PC-9 (cell line): ENCODE results near the gene NAB2. TPM values are rescaled to one million over a fixed set of nuclear protein-coding genes. Genes with fewer than 3 reads are reported as not detected.

Source experiments
- BruUV-seq: library from RNA; stranded (reverse); fragments of 400-500 nt; replicated peaks from 2 replicates; lab custom pipeline; 2021; lab: Mats Ljungman, UMichigan
- CTCF ChIA-PET: fragments of 300-600 bp; sonication (Branson Sonifier 250); formaldehyde crosslinking; loops from one replicate; lab custom pipeline; 2022; ENCODE audit warnings: antibody characterized with exemption; lab: Charles Lee
- POLR2A ChIA-PET: fragments of 300-600 bp; sonication (Branson Sonifier 250); formaldehyde crosslinking; loops from one replicate; lab custom pipeline; 2022; ENCODE audit warnings: antibody characterized with exemption; ENCODE audit not compliant: unreplicated experiment; lab: Charles Lee
- DNase-seq, 2 experiments: peaks; one replicate each; pipeline versions ENCODE4 v3.0.0 to v3.0.0-alpha.2; 2015 to 2022; ENCODE audit warnings: mixed read lengths in 1 of 2
- H2AFZ ChIP-seq: fragments of 200-600 bp; sonication (generic); 2 replicates; pipeline ENCODE4 v1.8.1; 2017; ENCODE audit warnings: antibody characterized with exemption
- H3F3A ChIP-seq: fragments of 200-600 bp; sonication (generic); 2 replicates; pipeline ENCODE4 v1.8.1; 2017; ENCODE audit warnings: antibody characterized with exemption, mild to moderate bottlenecking, low read depth; ENCODE audit not compliant: insufficient read depth
- H3K27ac ChIP-seq: fragments of 200-600 bp; sonication (generic); 2 replicates; pipeline ENCODE4 v1.6.1; 2016; ENCODE audit warnings: mixed run types
- H3K27me3 ChIP-seq: fragments of 200-600 bp; sonication (generic); 2 replicates; pipeline ENCODE4 v1.6.1; 2016; ENCODE audit warnings: low read depth, mixed run types; ENCODE audit not compliant: insufficient read depth
- H3K36me3 ChIP-seq: fragments of 200-600 bp; sonication (generic); 2 replicates; pipeline ENCODE4 v1.6.1; 2016; ENCODE audit warnings: low read depth, mixed run types
- H3K4me1 ChIP-seq: fragments of 200-600 bp; sonication (generic); replicated peaks from 2 replicates; pipeline ENCODE4 v1.6.1; 2016; ENCODE audit warnings: mixed run types; ENCODE audit not compliant: insufficient read depth
- H3K4me2 ChIP-seq: fragments of 200-600 bp; sonication (generic); 2 replicates; pipeline ENCODE4 v1.6.1; 2017; ENCODE audit warnings: mixed run types
- H3K4me3 ChIP-seq: fragments of 200-600 bp; sonication (generic); 2 replicates; pipeline ENCODE4 v1.6.1; 2016; ENCODE audit warnings: mixed run types
- H3K79me2 ChIP-seq: fragments of 200-600 bp; sonication (generic); 2 replicates; pipeline ENCODE4 v1.6.1; 2017; ENCODE audit warnings: low read depth, mixed run types
- H3K9me2 ChIP-seq: fragments of 200-600 bp; sonication (generic); 2 replicates; pipeline ENCODE4 v1.8.1; 2017; ENCODE audit warnings: mild to moderate bottlenecking; ENCODE audit not compliant: insufficient read depth
- H3K9me3 ChIP-seq: fragments of 200-600 bp; sonication (generic); 2 replicates; pipeline ENCODE4 v1.8.1; 2016; ENCODE audit warnings: low read depth; ENCODE audit not compliant: insufficient read depth
- H4K20me1 ChIP-seq: fragments of 200-600 bp; sonication (generic); 2 replicates; pipeline ENCODE4 v1.8.1; 2017; ENCODE audit not compliant: insufficient read depth
- EZH2 ChIP-seq: fragments of 200-600 bp; sonication (generic); IDR thresholded peaks from 2 replicates; pipeline ENCODE4 v1.8.0; 2017; ENCODE audit warnings: antibody characterized with exemption, low read depth
- intact Hi-C: fragments of 100-400 bp; cut with micrococcal nuclease; formaldehyde crosslinking; loops from one replicate; pipeline ENCODE4 v1.10.0; 2022; ENCODE audit not compliant: unreplicated experiment
- total RNA-seq: library from RNA; stranded (reverse); gene quantifications from 2 replicates; pipeline ENCODE4 v1.2.3, GENCODE V29; 2021
- TF ChIP-seq, protein P1 (sequence below): fragments of 200-600 bp; sonication (generic); conservative IDR thresholded peaks from 2 replicates; pipeline ENCODE4 v1.6.1; 2017; ENCODE audit warnings: mixed run types, antibody characterized with exemption, mild to moderate bottlenecking, moderate library complexity

Gene NAB2
- total RNA-seq, 1 experiment from 2014 or later: 13.8 TPM

DNA sequence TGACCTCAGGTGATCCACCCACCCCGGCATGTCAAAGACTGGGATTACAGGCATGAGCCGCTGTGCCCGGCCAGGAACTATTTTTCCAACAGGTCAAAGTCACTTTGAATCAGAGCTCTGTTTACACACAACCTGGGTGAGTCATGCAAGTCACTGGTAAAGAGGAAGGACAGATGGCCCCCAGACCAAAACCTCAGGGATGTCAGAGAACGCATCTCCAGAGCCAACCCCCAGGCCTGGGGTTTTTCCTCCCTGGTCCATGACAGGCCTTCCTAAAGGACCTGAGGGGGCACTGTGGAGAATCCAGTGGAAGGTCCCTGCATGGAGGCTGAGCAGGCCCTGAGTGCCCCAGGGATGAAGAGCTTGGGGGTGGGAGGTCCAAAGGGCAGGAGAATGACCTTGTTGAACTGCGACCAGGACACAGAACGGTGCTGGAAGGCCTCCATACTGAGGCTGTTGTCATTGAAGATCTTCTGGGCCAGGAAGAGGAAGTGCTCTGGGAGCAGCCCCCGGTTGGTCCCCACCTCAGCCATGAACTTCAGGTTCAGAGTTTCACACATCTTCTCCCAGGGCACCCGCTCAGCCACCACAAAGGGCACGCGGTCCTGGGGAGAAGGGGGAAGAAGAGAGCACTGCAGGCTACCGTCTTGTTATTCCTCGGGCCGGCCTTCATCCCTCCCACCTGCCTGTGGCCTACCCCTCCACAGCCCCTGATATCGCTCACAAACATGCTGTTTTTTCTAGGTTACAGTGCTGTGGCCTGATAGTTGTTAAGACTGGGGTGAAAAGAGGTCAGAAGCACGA lies 13.2 kb downstream of the NAB2 start:
- intact Hi-C loops: no loop called here
- H3K4me2 ChIP-seq: no peak overlapping the region
- BruUV-seq: no TSS peak
- H3K9me2 ChIP-seq: no peaks in the 10 kb centered on the region
- no peak overlapping the region for H3K4me3 ChIP-seq
- no peak overlapping the region for H2AFZ ChIP-seq
- ChIA-PET CTCF (no interaction called here), POLR2A (interaction anchor here (0.6 kb wide), 2 partner anchors 9 to 81 kb away, joined by 8 to 11 read pairs; no protein-coding TSS in a partner anchor)
- H3K27me3 ChIP-seq: no peaks in the 10 kb centered on the region
- no peaks in the 10 kb centered on the region for H4K20me1 ChIP-seq
- H3K79me2 ChIP-seq: no peaks in the 10 kb centered on the region
- H3K9me3 ChIP-seq: no peaks in the 10 kb centered on the region
- DNase-seq: no peak
- TF ChIP-seq EZH2: no peak
- TF ChIP-seq, protein P1, sequence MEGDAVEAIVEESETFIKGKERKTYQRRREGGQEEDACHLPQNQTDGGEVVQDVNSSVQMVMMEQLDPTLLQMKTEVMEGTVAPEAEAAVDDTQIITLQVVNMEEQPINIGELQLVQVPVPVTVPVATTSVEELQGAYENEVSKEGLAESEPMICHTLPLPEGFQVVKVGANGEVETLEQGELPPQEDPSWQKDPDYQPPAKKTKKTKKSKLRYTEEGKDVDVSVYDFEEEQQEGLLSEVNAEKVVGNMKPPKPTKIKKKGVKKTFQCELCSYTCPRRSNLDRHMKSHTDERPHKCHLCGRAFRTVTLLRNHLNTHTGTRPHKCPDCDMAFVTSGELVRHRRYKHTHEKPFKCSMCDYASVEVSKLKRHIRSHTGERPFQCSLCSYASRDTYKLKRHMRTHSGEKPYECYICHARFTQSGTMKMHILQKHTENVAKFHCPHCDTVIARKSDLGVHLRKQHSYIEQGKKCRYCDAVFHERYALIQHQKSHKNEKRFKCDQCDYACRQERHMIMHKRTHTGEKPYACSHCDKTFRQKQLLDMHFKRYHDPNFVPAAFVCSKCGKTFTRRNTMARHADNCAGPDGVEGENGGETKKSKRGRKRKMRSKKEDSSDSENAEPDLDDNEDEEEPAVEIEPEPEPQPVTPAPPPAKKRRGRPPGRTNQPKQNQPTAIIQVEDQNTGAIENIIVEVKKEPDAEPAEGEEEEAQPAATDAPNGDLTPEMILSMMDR: no peak
- no peak overlapping the region for H3K27ac ChIP-seq
- H3K4me1 ChIP-seq: no peaks in the 10 kb centered on the region
- H3F3A ChIP-seq: 0 out of 2 replicates have a peak, but pooled peaks cover 5% of the 10 kb centered on the region
- peaks cover 7% of the 10 kb centered on the region; the same call in 1 of the 2 replicates for H3K36me3 ChIP-seq

DNA sequence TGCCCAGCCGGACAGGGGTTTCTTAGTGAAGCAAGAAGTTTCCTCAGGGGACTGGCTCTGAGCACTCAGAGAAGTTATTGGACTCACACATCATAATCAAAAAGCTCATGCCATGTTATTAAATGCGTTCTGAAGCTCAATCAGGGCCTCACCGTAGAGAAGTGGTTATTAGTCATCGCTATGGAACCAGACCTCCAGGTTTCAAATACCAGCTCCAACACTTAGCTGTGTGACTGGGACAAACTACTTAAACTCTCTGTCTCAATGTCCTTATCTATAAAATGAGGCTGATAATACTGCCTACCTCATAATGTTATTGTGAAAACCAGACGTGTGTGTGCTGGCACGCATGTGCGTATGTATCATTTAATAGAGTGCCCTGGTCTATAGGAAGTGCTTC lies 14.9 kb downstream of the NAB2 start:
- peaks cover 11% of the 10 kb centered on the region; the same call in 1 of the 2 replicates for H3K36me3 ChIP-seq
- no peaks in the 10 kb centered on the region for H3K9me2 ChIP-seq
- CTCF ChIA-PET: no interaction called here
- POLR2A ChIA-PET: no interaction called here
- H3K79me2 ChIP-seq: no peaks in the 10 kb centered on the region
- intact Hi-C loops: no loop called here
- no peaks in the 10 kb centered on the region for H3K4me1 ChIP-seq
- H3K4me3 ChIP-seq: no peak overlapping the region
- H3K27me3 ChIP-seq: no peaks in the 10 kb centered on the region
- TF ChIP-seq EZH2: no peak
- TF ChIP-seq, protein P1: no peak
- no TSS peak for BruUV-seq
- no peak for DNase-seq
- no peak overlapping the region for H3K27ac ChIP-seq
- no peaks in the 10 kb centered on the region for H4K20me1 ChIP-seq
- H3K9me3 ChIP-seq: no peaks in the 10 kb centered on the region
- no peak overlapping the region for H3K4me2 ChIP-seq
- no peak overlapping the region for H2AFZ ChIP-seq
- H3F3A ChIP-seq: 0 out of 2 replicates have a peak, but pooled peaks cover 5% of the 10 kb centered on the region

DNA sequence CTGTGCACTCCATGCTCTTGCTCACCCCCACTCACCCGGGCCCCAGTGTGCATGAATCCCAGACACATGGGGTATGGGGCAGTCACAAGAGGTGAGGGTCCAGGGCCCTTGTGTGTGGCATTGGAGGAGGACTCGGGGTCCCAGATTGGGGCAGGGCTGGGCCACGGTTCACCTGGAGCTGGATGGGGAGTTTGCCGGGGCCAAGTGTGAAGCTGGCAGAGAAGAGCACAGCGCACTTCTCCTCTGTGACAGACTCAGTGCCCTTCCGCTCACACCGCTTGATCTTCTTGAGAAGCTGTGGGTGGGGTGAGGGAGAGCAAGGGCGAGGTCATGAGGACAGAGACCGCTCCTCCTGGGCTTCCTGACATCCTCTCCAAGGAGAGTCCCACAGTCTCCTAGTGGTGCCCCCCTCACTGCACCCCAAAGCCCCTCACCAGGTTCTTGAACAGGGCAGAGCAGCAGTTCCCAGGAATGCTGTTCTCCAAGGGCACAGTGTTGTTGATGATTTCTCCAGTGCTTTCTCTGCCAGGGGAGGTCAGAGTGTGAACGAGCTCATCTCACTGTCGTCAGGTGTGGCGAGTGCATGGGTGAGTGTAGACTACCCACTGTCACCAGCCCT lies 15.5 kb downstream of the NAB2 start:
- intact Hi-C loops: no loop called here
- H3K9me2 ChIP-seq: no peaks in the 10 kb centered on the region
- no peak overlapping the region for H3K27ac ChIP-seq
- H3K79me2 ChIP-seq: peaks cover 2% of the 10 kb centered on the region; the same call in 1 of the 2 replicates
- BruUV-seq: no TSS peak
- H3F3A ChIP-seq: 0 out of 2 replicates have a peak, but pooled peaks cover 5% of the 10 kb centered on the region
- no peak overlapping the region for H2AFZ ChIP-seq
- H3K4me3 ChIP-seq: no peak overlapping the region
- H4K20me1 ChIP-seq: no peaks in the 10 kb centered on the region
- ChIA-PET POLR2A (no interaction called here), CTCF (no interaction called here)
- TF ChIP-seq, protein P1: no peak
- TF ChIP-seq EZH2: no peak
- peaks cover 2% of the 10 kb centered on the region; the same call in 1 of the 2 replicates for H3K4me1 ChIP-seq
- H3K36me3 ChIP-seq: peaks cover 10% of the 10 kb centered on the region; the same call in 1 of the 2 replicates
- no peak for DNase-seq
- H3K9me3 ChIP-seq: no peaks in the 10 kb centered on the region
- no peak overlapping the region for H3K4me2 ChIP-seq
- H3K27me3 ChIP-seq: no peaks in the 10 kb centered on the region
